Adrenal gland (tissue), 5 donors: ENCODE data around the gene ABCC3.

Experiments used
- CTCF ChIP-seq, 6 experiments: fragments of 450-650 bp in 4 of 6; fragments of 200-600 bp in 2 of 6; sonication (generic) in 1 of 6; IDR thresholded peaks; 1 replicate in 5 of 6; 2 replicates in 1 of 6; pipeline versions ENCODE4 v1.5.1 to v1.8.0; 2016 to 2021; ENCODE audit warnings: antibody characterized with exemption in 6 of 6, mild to moderate bottlenecking in 2 of 6, moderate library complexity in 1 of 6
- POLR2A ChIP-seq, 2 donors: fragments of 450-650 bp; IDR thresholded peaks; one replicate each; pipeline ENCODE4 v1.6.1; 2017; ENCODE audit warnings: antibody characterized with exemption in 2 of 2, mild to moderate bottlenecking in 2 of 2, moderate library complexity in 1 of 2
- donor health status: DM: no; HTN: no; CAD: no.

GRCh38 chr17:50608700-50609379 lies 25.8 kb upstream of the ABCC3 start:
- TF ChIP-seq CTCF (IDR thresholded peaks at IDR 0.05) (no peak), POLR2A (IDR thresholded peaks at IDR 0.05) (no peak)
